Measurements from ENCODE around the gene RPL10. TPM values are rescaled to one million over a fixed set of nuclear protein-coding genes. Genes with fewer than 3 reads are reported as not detected.

Gene RPL10
- total and polyA plus RNA-seq, 2 of the 8 experiments (the other 6 are each of a cell fraction or from before 2014, with no cell fraction given) = 2,633 to 4,293 TPM

GRCh38 chrX:154443479-154443910 is 45.3 kb downstream of the RPL10 start (continued):
- no peak for TF ChIP-seq BACH1 (IDR thresholded peaks at IDR 0.05; ENCODE audit: low read length)
- TF ChIP-seq CHD7 (IDR thresholded peaks at IDR 0.05; ENCODE audit: insufficient replicate concordance, low read length) = no peak
- TF ChIP-seq RXRA (IDR thresholded peaks at IDR 0.05; ENCODE audit: insufficient read depth, low read depth, low read length) = no peak
- no peak for TF ChIP-seq MAX (IDR thresholded peaks at IDR 0.05)
